ENCODE measurements around the gene SIVA1.

GRCh38 chr14:104788161-104788818, 35.3 kb downstream of the SIVA1 start:
- TF ChIP-seq, protein P1, sequence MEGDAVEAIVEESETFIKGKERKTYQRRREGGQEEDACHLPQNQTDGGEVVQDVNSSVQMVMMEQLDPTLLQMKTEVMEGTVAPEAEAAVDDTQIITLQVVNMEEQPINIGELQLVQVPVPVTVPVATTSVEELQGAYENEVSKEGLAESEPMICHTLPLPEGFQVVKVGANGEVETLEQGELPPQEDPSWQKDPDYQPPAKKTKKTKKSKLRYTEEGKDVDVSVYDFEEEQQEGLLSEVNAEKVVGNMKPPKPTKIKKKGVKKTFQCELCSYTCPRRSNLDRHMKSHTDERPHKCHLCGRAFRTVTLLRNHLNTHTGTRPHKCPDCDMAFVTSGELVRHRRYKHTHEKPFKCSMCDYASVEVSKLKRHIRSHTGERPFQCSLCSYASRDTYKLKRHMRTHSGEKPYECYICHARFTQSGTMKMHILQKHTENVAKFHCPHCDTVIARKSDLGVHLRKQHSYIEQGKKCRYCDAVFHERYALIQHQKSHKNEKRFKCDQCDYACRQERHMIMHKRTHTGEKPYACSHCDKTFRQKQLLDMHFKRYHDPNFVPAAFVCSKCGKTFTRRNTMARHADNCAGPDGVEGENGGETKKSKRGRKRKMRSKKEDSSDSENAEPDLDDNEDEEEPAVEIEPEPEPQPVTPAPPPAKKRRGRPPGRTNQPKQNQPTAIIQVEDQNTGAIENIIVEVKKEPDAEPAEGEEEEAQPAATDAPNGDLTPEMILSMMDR (IDR thresholded peaks at IDR 0.05): no peak
- TF ChIP-seq POLR2A (IDR thresholded peaks at IDR 0.05): no peak
